ENCODE results near the gene SPINT1. TPM values are rescaled to one million over a fixed set of nuclear protein-coding genes. Genes with fewer than 3 reads are reported as not detected.

Gene SPINT1
- total and polyA plus RNA-seq, 2 of the 13 experiments (the other 11 are each of a cell fraction or from before 2014, with no cell fraction given), result 0.49 to 2.5 TPM

GRCh38 chr15:40857601-40858341 lies 13.9 kb downstream of the SPINT1 start:
- POLR2A ChIA-PET, result interaction anchor here (0.7 to 3.1 kb wide), 9 partner anchors 7 to 65 kb away, joined by 3 to 40 read pairs (median 4); partner anchors contain the start of genes DNAJC17, RHOV, VPS18 and ZFYVE19
- ATAC-seq, result peak; percentile 80
- in situ Hi-C loops (cut with HindIII; ENCODE audit: extremely low pct_ligation_motif_present, low pct_unique_long_range_greater_than_20kb) (loop anchor here (5.0 kb wide), 1 partner anchor 35 kb away; the partner anchor contains the start of gene VPS18), intact Hi-C loops (cut with micrococcal nuclease; ENCODE audit: unreplicated experiment) (no loop called here)
- DNase-seq (ENCODE audit: low spot score), result peak; percentile 57
- Histone ChIP-seq H3K27ac (ENCODE audit: extremely low read length, insufficient read depth, low read length) (no peak overlapping the region), H3K4me3 (replicated peaks in 1 of 3; ENCODE audit: insufficient read depth in 1 of 3, low read depth in 2 of 3, low read length in 3 of 3) (peak overlapping the region in 2 of 3 experiments; percentile 33 to 49; a peak in 4 of 6 replicates), H3K27me3 (ENCODE audit: control insufficient read depth in 1 of 2, insufficient read depth in 2 of 2, low read length in 2 of 2) (no peaks in the 10 kb centered on the region), H3K79me2 (ENCODE audit: insufficient read depth, low read length) (no peaks in the 10 kb centered on the region), H2AFZ (ENCODE audit: low read length) (peak overlapping the region; percentile 76), H3K4me1 (ENCODE audit: insufficient read depth, low read length) (peaks cover 62% of the 10 kb centered on the region), H3K36me3 (replicated peaks in 1 of 2; ENCODE audit: control insufficient read depth in 1 of 2, insufficient read depth in 2 of 2, low read length in 2 of 2) (no peaks in the 10 kb centered on the region), H3K4me2 (ENCODE audit: low read depth, low read length) (peak overlapping the region; percentile 83), H4K20me1 (ENCODE audit: insufficient read depth, low read length) (no peaks in the 10 kb centered on the region), H3K9me3 (ENCODE audit: low read length) (no peaks in the 10 kb centered on the region), H3K9ac (ENCODE audit: insufficient read depth, low read depth, low read length) (peak overlapping the region; percentile 10; the same call in 1 of the 2 replicates)
- peak; percentile 68 for FAIRE-seq
- WGBS (ENCODE audit: low lambda C conversion rate), result 18% methylated on average over 9 of the region's 15 CpGs
- no TSS peak for BruUV-seq (replicated peaks)
- CTCF ChIA-PET (ENCODE audit: low intra/inter-chr PET ratio, low total read pairs), result interaction anchor here (1.1 to 3.8 kb wide), 2 partner anchors 32 to 36 kb away, joined by 3 to 80 read pairs; partner anchors contain the start of gene VPS18
- TF ChIP-seq NR2F6 (IDR thresholded peaks at IDR 0.05) (no peak), NR2F6 (CRISPR knock-in tag; IDR thresholded peaks at IDR 0.05) (no peak), PHF5A (CRISPR knock-in tag; IDR thresholded peaks at IDR 0.05; ENCODE audit: low read depth, unreplicated experiment) (no peak), SYNCRIP (IDR thresholded peaks at IDR 0.05; ENCODE audit: insufficient read depth, low read depth, low read length) (no peak), ZNF737 (CRISPR knock-in tag; IDR thresholded peaks at IDR 0.05; ENCODE audit: borderline replicate concordance) (no peak), U2AF2 (IDR thresholded peaks at IDR 0.05; ENCODE audit: low read depth, low read length) (no peak), GMEB1 (CRISPR knock-in tag; IDR thresholded peaks at IDR 0.05; ENCODE audit: borderline replicate concordance) (no peak), HDAC2 (CRISPR knock-in tag; IDR thresholded peaks at IDR 0.05) (peak; percentile 23; the same call in 1 of the 2 replicates), UBTF (CRISPR knock-in tag; IDR thresholded peaks at IDR 0.05) (peak; percentile 36; the same call in 1 of the 2 replicates), MTERF4 (CRISPR knock-in tag; IDR thresholded peaks at IDR 0.05) (0 out of 2 replicates have a peak, but pooled peaks have one; percentile 47), PHF20 (CRISPR knock-in tag; IDR thresholded peaks at IDR 0.05) (0 out of 2 replicates have a peak, but pooled peaks have one; percentile 33), ZSCAN9 (CRISPR knock-in tag; IDR thresholded peaks at IDR 0.05; ENCODE audit: borderline replicate concordance) (no peak), NR2F1 (CRISPR knock-in tag; IDR thresholded peaks at IDR 0.05) (no peak)
- TF ChIP-seq, protein P1, sequence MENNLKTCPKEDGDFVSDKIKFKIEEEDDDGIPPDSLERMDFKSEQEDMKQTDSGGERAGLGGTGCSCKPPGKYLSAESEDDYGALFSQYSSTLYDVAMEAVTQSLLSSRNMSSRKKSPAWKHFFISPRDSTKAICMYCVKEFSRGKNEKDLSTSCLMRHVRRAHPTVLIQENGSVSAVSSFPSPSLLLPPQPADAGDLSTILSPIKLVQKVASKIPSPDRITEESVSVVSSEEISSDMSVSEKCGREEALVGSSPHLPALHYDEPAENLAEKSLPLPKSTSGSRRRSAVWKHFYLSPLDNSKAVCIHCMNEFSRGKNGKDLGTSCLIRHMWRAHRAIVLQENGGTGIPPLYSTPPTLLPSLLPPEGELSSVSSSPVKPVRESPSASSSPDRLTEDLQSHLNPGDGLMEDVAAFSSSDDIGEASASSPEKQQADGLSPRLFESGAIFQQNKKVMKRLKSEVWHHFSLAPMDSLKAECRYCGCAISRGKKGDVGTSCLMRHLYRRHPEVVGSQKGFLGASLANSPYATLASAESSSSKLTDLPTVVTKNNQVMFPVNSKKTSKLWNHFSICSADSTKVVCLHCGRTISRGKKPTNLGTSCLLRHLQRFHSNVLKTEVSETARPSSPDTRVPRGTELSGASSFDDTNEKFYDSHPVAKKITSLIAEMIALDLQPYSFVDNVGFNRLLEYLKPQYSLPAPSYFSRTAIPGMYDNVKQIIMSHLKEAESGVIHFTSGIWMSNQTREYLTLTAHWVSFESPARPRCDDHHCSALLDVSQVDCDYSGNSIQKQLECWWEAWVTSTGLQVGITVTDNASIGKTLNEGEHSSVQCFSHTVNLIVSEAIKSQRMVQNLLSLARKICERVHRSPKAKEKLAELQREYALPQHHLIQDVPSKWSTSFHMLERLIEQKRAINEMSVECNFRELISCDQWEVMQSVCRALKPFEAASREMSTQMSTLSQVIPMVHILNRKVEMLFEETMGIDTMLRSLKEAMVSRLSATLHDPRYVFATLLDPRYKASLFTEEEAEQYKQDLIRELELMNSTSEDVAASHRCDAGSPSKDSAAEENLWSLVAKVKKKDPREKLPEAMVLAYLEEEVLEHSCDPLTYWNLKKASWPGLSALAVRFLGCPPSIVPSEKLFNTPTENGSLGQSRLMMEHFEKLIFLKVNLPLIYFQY (CRISPR knock-in tag; IDR thresholded peaks at IDR 0.05; ENCODE audit: borderline replicate concordance), result no peak
